Lung (tissue), 12 donors: ENCODE measurements around the gene ST3GAL6. TPM values are rescaled to one million over a fixed set of nuclear protein-coding genes. Genes with fewer than 3 reads are reported as not detected.

Experiments
- ATAC-seq: fragments of 200-7000 bp; cut with Tn5 transposase; one replicate; pipeline ENCODE4 v1.9.1; 2020; ENCODE audit warnings: moderate number of reproducible peaks; ENCODE audit not compliant: insufficient read depth, low FRiP score
- DNase-seq, 3 donors: peaks; one replicate each; pipeline ENCODE4 v3.0.0-alpha.2; 2013 to 2017
- H3K27ac ChIP-seq, 2 donors: one replicate each; pipeline ENCODE4 v1.5.1; 2013; ENCODE audit warnings: mild to moderate bottlenecking in 2 of 2, moderate library complexity in 2 of 2, control low read depth in 1 of 2, inconsistent platforms in 1 of 2, low read depth in 1 of 2, low read length in 1 of 2
- H3K27me3 ChIP-seq, 3 donors: one replicate each; pipeline ENCODE4 v1.5.1; 2013; ENCODE audit warnings: low read length in 2 of 3; ENCODE audit not compliant: control insufficient read depth in 3 of 3, insufficient read depth in 3 of 3
- H3K36me3 ChIP-seq, 4 donors: one replicate each; pipeline ENCODE4 v1.5.1; 2013; ENCODE audit warnings: low read length in 4 of 4, mild to moderate bottlenecking in 1 of 4, moderate library complexity in 1 of 4; ENCODE audit not compliant: control insufficient read depth in 4 of 4, insufficient read depth in 4 of 4
- H3K4me1 ChIP-seq, 5 donors: one replicate each; pipeline ENCODE4 v1.5.1; 2013; ENCODE audit warnings: low read length in 5 of 5, mild to moderate bottlenecking in 2 of 5, moderate library complexity in 1 of 5; ENCODE audit not compliant: control insufficient read depth in 5 of 5, insufficient read depth in 5 of 5
- H3K4me3 ChIP-seq: one replicate; pipeline ENCODE4 v1.5.1; 2013; ENCODE audit warnings: mild to moderate bottlenecking, control low read depth, moderate library complexity
- H3K9ac ChIP-seq, 2 donors: one replicate each; pipeline ENCODE4 v1.5.1; 2013; ENCODE audit warnings: low read length in 2 of 2, control low read depth in 1 of 2; ENCODE audit not compliant: insufficient read depth in 1 of 2
- H3K9me3 ChIP-seq, 4 donors: one replicate each; pipeline ENCODE4 v1.5.1; 2013; ENCODE audit warnings: low read length in 3 of 4, mild to moderate bottlenecking in 1 of 4, moderate library complexity in 1 of 4; ENCODE audit not compliant: control insufficient read depth in 4 of 4, insufficient read depth in 3 of 4
- CTCF ChIP-seq: IDR thresholded peaks from 2 replicates; pipeline ENCODE4 v1.5.1; 2012; ENCODE audit warnings: mild to moderate bottlenecking; ENCODE audit errors: control extremely low read depth, extremely low read depth
- WGBS, 2 donors: extraction: QIAGEN DNeasy Blood & Tissue Kit; methylation state at CpG; one replicate each; pipeline ENCODE4 v1.1.7; 2013; 5-methylcytosine and 5-hydroxymethylcytosine counted together
- polyA plus RNA-seq, 2 donors: library from polyadenylated mRNA; stranded (reverse); fragments of 200-250 nt; gene quantifications; one replicate each; pipeline ENCODE4 v1.2.1, GENCODE V29; 2013
- total RNA-seq, 2 donors: library from RNA; depleted of rRNA in 1 of 2; stranded (reverse); fragments of >200 nt in 1 of 2; gene quantifications; one replicate each; pipeline ENCODE4 v1.2.1, GENCODE V29; 2014 to 2021
- donor health status: control.
- donor health status: control.
- donor health status: Bipolar disorder and iron deficiency.
- donor health status: healthy.
- donor health status: DM: yes; HTN: yes; CAD: no.

Gene ST3GAL6
- total and polyA plus RNA-seq, 4 donors: 13.6 to 22.9 (median 20.1) TPM

- no peak overlapping the region for H3K4me3 ChIP-seq
- peak overlapping the region in 1 of 2 donors; percentile 74 for H3K27ac ChIP-seq
- no peak for TF ChIP-seq CTCF
- ATAC-seq: no peak
- H3K9me3 ChIP-seq: no peaks in the 10 kb centered on the region
- no peaks in the 10 kb centered on the region for H3K27me3 ChIP-seq
- no peak overlapping the region for H3K9ac ChIP-seq
- peaks cover 0 to 2% (median 0%) of the 10 kb centered on the region in 4 donors for H3K36me3 ChIP-seq
- DNase-seq: no peak
- peaks cover 0 to 38% (median 3%) of the 10 kb centered on the region in 5 donors for H3K4me1 ChIP-seq
- 88 to 89% methylated on average over 4 of the region's 4 CpGs for WGBS, 2 donors
These were observed 16.6 kb downstream of the ST3GAL6 start for GRCh38 chr3:98779541-98780335.

- no peak for TF ChIP-seq CTCF
- H3K27ac ChIP-seq: peak overlapping the region in 1 of 2 donors; percentile 68
- no peaks in the 10 kb centered on the region for H3K9me3 ChIP-seq
- 83 to 85% methylated on average over 2 of the region's 2 CpGs for WGBS, 2 donors
- DNase-seq (no peak), ATAC-seq (no peak)
- H3K4me1 ChIP-seq: peaks cover 0 to 41% (median 3%) of the 10 kb centered on the region in 5 donors
- H3K36me3 ChIP-seq: peaks cover 0 to 2% (median 0%) of the 10 kb centered on the region in 4 donors
- no peak overlapping the region for H3K4me3 ChIP-seq
- H3K9ac ChIP-seq: no peak overlapping the region
- no peaks in the 10 kb centered on the region for H3K27me3 ChIP-seq
These were observed 17.2 kb downstream of the ST3GAL6 start for GRCh38 chr3:98780343-98780742.

- TF ChIP-seq CTCF: no peak
- DNase-seq (no peak), ATAC-seq (no peak)
- no peaks in the 10 kb centered on the region for H3K9me3 ChIP-seq
- peaks cover 0 to 5% (median 2%) of the 10 kb centered on the region in 4 donors for H3K36me3 ChIP-seq
- H3K27ac ChIP-seq: no peak overlapping the region
- 81 to 85% methylated on average over 8 of the region's 8 CpGs for WGBS, 2 donors
- no peak overlapping the region for H3K4me3 ChIP-seq
- H3K4me1 ChIP-seq: peaks cover 0 to 49% (median under 1%) of the 10 kb centered on the region in 5 donors
- no peaks in the 10 kb centered on the region for H3K27me3 ChIP-seq
- H3K9ac ChIP-seq: no peak overlapping the region
These were observed 19.8 kb downstream of the ST3GAL6 start for GRCh38 chr3:98782824-98783500.
